Measurements from ENCODE around the gene ZFYVE28.

ZFYVE28 gene

GRCh38 chr4:2291705-2292645, 126.5 kb downstream of the ZFYVE28 start:
- intact Hi-C loops (cut with DNase I): no loop called here
- peak in 10 of 42 donors; percentile 1 to 40 (median 10) for DNase-seq

- DNase-seq: peak in 39 of 42 donors; percentile 8 to 80 (median 47)
- intact Hi-C loops (cut with DNase I): no loop called here
Measured at GRCh38 chr4:2290974-2291704, 127.3 kb downstream of the ZFYVE28 start.

- DNase-seq: peak in 8 of 42 donors; percentile 2 to 25 (median 7)
- intact Hi-C loops (cut with DNase I): no loop called here
Measured at GRCh38 chr4:2290488-2290887, 128.0 kb downstream of the ZFYVE28 start.

- intact Hi-C loops (cut with DNase I): no loop called here
- DNase-seq: peak in 9 of 42 donors; percentile 1 to 29 (median 8)
Measured at GRCh38 chr4:2289955-2290333, 128.5 kb downstream of the ZFYVE28 start.

GRCh38 chr4:2289311-2289954, 129.0 kb downstream of the ZFYVE28 start:
- intact Hi-C loops (cut with DNase I): no loop called here
- DNase-seq: peak in 9 of 42 donors; percentile 2 to 29 (median 9)

GRCh38 chr4:2288051-2288541, 130.3 kb downstream of the ZFYVE28 start:
- intact Hi-C loops (cut with DNase I): no loop called here
- peak in 8 of 42 donors; percentile 1 to 28 (median 8) for DNase-seq

GRCh38 chr4:2287594-2287915, 130.9 kb downstream of the ZFYVE28 start:
- DNase-seq: peak in 1 of 42 donors; percentile 24
- intact Hi-C loops (cut with DNase I): no loop called here

GRCh38 chr4:2286904-2287593, 131.4 kb downstream of the ZFYVE28 start:
- DNase-seq: peak in 22 of 42 donors; percentile 6 to 67 (median 33)
- intact Hi-C loops (cut with DNase I): no loop called here

GRCh38 chr4:2285613-2286381, 132.6 kb downstream of the ZFYVE28 start:
- peak in 9 of 42 donors; percentile 1 to 28 (median 7) for DNase-seq
- intact Hi-C loops (cut with DNase I): no loop called here

- intact Hi-C loops (cut with DNase I): no loop called here
- peak in 1 of 42 donors; percentile 2 for DNase-seq
Measured at GRCh38 chr4:2284934-2285612, 133.4 kb downstream of the ZFYVE28 start.

GRCh38 chr4:2284161-2284933, 134.1 kb downstream of the ZFYVE28 start:
- peak in 2 of 42 donors; percentile 1 to 2 for DNase-seq
- intact Hi-C loops (cut with DNase I): no loop called here

GRCh38 chr4:2283199-2283711, 135.2 kb downstream of the ZFYVE28 start:
- DNase-seq: no peak
- intact Hi-C loops (cut with DNase I): no loop called here

GRCh38 chr4:2281575-2282343, 136.7 kb downstream of the ZFYVE28 start:
- intact Hi-C loops (cut with DNase I): no loop called here
- DNase-seq: no peak

- peak in 38 of 42 donors; percentile 37 to 81 (median 67) for DNase-seq
Measured at GRCh38 chr4:2280531-2281300, 137.7 kb downstream of the ZFYVE28 start.

GRCh38 chr4:2277956-2278355, 140.5 kb downstream of the ZFYVE28 start:
- DNase-seq: no peak
- intact Hi-C loops (cut with DNase I): no loop called here

More at GRCh38 chr4:2280531-2281300, 137.7 kb downstream of the ZFYVE28 start:
- intact Hi-C loops (cut with DNase I): no loop called here
